Activated gamma-delta T cell treated with Interleukin-2 at 50 U/mL for 16 hours (primary cell): ENCODE results near the gene ALG2.

ENCODE experiments used
- DNase-seq: peaks from one replicate; pipeline ENCODE4 v3.0.0-alpha.2; 2020

Gene ALG2

GRCh38 chr9:99169982-99170761 lies 51.6 kb downstream of the ALG2 start:
- DNase-seq: no peak

GRCh38 chr9:99169086-99169485 lies 52.7 kb downstream of the ALG2 start:
- no peak for DNase-seq

- DNase-seq: no peak
Observed at GRCh38 chr9:99167694-99168093, 54.0 kb downstream of the ALG2 start.

DNA sequence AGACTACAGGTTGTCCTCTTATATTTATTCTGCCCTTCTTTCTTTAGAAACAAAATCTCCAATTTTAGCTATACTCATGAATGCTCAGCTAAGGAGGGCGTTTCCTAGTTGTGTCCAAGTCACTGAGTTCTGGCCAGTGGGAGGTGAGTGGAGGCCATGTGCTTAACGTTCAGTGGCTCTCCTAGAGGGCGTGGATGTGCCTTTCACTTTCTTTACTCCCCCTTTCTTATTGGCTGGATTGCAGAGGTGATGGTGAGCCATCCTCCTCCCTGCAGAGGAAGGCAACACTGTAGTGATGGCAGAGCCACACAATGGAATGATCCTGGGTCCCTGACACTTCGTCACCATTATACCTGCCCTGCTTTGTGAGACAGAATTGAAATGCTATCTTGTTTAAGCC lies 54.6 kb downstream of the ALG2 start:
- DNase-seq: no peak
